ENCODE results near the gene PDGFRB. TPM values are rescaled to one million over a fixed set of nuclear protein-coding genes. Genes with fewer than 3 reads are reported as not detected.

Gene PDGFRB
- total RNA-seq, 1 experiment from 2014 or later: 0.34 TPM

DNA sequence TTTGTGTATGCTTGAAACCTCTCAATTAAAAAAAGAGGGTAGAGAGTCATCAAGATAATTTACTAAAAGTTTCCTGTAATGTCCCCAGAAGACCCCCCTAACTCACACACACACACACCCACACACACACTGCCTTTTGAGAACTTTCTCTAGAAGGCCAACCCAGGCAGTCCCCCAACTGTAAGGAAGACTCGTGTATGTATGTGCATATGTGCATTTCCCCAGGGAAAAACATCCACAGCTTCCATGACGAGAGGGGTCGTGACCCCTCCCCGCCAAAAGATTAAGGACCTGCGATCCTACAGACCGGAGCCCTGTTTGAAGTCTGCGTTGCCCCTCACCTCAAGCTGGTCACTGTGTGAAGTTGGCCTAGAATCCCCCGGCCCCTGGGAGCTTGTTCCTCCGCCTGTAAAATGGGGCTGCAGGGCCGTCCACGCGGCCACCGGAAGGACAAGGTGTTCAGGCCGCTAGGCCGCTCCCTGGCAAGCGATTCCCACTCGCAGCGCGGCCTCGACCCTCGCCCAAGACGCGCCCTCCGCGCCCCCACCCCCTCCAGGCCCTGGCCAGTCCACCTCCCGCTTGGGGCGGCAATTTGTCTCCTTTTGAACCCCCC is 10.5 kb upstream of the PDGFRB start:
- no TSS peak for BruUV-seq (replicated peaks)
- no peak for ATAC-seq
- ChIA-PET CTCF (interaction anchor here (1.3 kb wide), 1 partner anchor 9 kb away, joined by 4 read pairs; no protein-coding TSS in a partner anchor), RAD21 (ENCODE audit: low non-redundant PET in 1 of 2, low total read pairs in 2 of 2, uncharacterized antibody in 2 of 2, unreplicated experiment in 2 of 2) (no interaction called here), POLR2A (no interaction called here)
- intact Hi-C loops (cut with micrococcal nuclease): no loop called here
- H3K9ac ChIP-seq (ENCODE audit: low read length): no peak overlapping the region
- H3K4me3 ChIP-seq (replicated peaks in 1 of 2; ENCODE audit: low read depth in 1 of 2, low read length in 2 of 2): no peak overlapping the region
- no peaks in the 10 kb centered on the region for H3K9me2 ChIP-seq (ENCODE audit: insufficient read depth)
- no peaks in the 10 kb centered on the region for H3K79me2 ChIP-seq (ENCODE audit: insufficient read depth, low read length)
- no peaks in the 10 kb centered on the region for H4K20me1 ChIP-seq (ENCODE audit: insufficient read depth)
- H2AFZ ChIP-seq (ENCODE audit: low read depth, low read length, poor library complexity, severe bottlenecking): no peak overlapping the region
- H3K9me3 ChIP-seq (ENCODE audit: control insufficient read depth in 1 of 2, insufficient read depth in 1 of 2, low read depth in 1 of 2, low read length in 2 of 2): no peaks in the 10 kb centered on the region
- no peak overlapping the region for H3K27ac ChIP-seq (ENCODE audit: low read depth, low read length)
- TF ChIP-seq CBX3 (IDR thresholded peaks at IDR 0.05; ENCODE audit: low read depth) (no peak), CEBPB (IDR thresholded peaks at IDR 0.05; ENCODE audit: low read depth) (no peak)
- DNase-seq (ENCODE audit: low read depth, low spot score): no peak
- no peak overlapping the region for H3K4me2 ChIP-seq (ENCODE audit: low read length)
- H3K36me3 ChIP-seq (ENCODE audit: control insufficient read depth in 1 of 2, insufficient read depth in 2 of 2, low read length in 2 of 2): no peaks in the 10 kb centered on the region
- H3K4me1 ChIP-seq (ENCODE audit: control insufficient read depth in 1 of 2, insufficient read depth in 2 of 2, low read length in 2 of 2): peaks cover 3 to 15% of the 10 kb centered on the region in 2 experiments; a peak in 3 of 4 replicates
- peaks cover 9% of the 10 kb centered on the region for H3K27me3 ChIP-seq (ENCODE audit: insufficient read depth, low read length)

DNA sequence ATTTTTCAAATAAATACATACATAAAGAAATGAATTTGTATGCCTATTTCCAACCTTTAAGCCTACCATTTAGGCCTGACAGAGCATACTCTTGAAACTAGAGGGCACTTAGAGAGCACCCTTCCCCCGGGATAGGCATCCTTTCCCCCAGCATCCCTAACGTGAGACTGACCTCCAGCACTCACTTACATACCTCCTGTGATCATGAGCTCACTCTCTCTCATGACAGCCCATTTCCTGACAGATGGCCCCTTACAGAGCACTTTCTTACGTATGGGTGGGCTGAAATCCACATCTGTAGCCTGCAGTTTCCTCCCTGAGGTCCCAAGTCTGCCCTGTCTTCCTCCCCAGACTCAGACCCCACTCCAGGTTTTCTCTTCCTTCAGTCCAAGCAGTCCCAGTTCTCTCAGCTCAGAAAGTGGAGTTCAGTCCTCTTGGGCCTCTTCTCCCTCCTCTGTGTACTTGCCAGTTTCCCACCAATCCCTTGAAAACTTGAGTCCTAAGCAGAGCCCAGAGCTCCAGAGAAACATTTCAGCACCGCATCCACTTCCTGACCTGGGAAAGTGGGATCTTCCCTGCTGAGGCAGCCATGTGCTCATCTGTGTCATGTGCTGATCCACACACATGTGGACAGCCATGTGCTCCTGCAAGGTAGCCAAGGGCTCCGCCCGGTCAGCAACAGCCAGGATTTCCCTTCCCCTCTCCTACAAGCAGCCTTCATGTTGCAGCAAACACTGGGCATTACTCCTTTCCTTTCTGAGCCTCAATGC is 8.8 kb upstream of the PDGFRB start:
- no TSS peak for BruUV-seq (replicated peaks)

More for the DNA sequence above, 8.8 kb upstream of the PDGFRB start:
- H3K27me3 ChIP-seq (ENCODE audit: insufficient read depth, low read length): no peaks in the 10 kb centered on the region; the same call in 1 of the 2 replicates
- peak overlapping the region; percentile 48 for H2AFZ ChIP-seq (ENCODE audit: low read depth, low read length, poor library complexity, severe bottlenecking)
- H3K4me1 ChIP-seq (ENCODE audit: control insufficient read depth in 1 of 2, insufficient read depth in 2 of 2, low read length in 2 of 2): peaks cover 3 to 19% of the 10 kb centered on the region in 2 experiments; a peak in 3 of 4 replicates
- ChIA-PET RAD21 (ENCODE audit: low non-redundant PET in 1 of 2, low total read pairs in 2 of 2, uncharacterized antibody in 2 of 2, unreplicated experiment in 2 of 2) (no interaction called here), POLR2A (no interaction called here), CTCF (interaction anchor here (1.2 to 2.6 kb wide), 2 partner anchors 11 to 12 kb away, joined by 3 to 10 read pairs; no protein-coding TSS in a partner anchor)
- H3K9me3 ChIP-seq (ENCODE audit: control insufficient read depth in 1 of 2, insufficient read depth in 1 of 2, low read depth in 1 of 2, low read length in 2 of 2): no peaks in the 10 kb centered on the region
- H3K4me3 ChIP-seq (replicated peaks in 1 of 2; ENCODE audit: low read depth in 1 of 2, low read length in 2 of 2): no peak overlapping the region
- no peaks in the 10 kb centered on the region for H3K36me3 ChIP-seq (ENCODE audit: control insufficient read depth in 1 of 2, insufficient read depth in 2 of 2, low read length in 2 of 2)
- intact Hi-C loops (cut with micrococcal nuclease): no loop called here
- TF ChIP-seq POLR2A (IDR thresholded peaks at IDR 0.05; ENCODE audit: borderline replicate concordance, extremely low read depth, insufficient read depth, insufficient read length): no peak
- H3K79me2 ChIP-seq (ENCODE audit: insufficient read depth, low read length): no peaks in the 10 kb centered on the region
- no peaks in the 10 kb centered on the region for H4K20me1 ChIP-seq (ENCODE audit: insufficient read depth)
- H3K27ac ChIP-seq (ENCODE audit: low read depth, low read length): no peak overlapping the region
- ATAC-seq (no peak), DNase-seq (ENCODE audit: low read depth, low spot score) (no peak)
- H3K9ac ChIP-seq (ENCODE audit: low read length): 0 out of 2 replicates have a peak overlapping the region, but pooled peaks have one; percentile 13
- H3K9me2 ChIP-seq (ENCODE audit: insufficient read depth): no peaks in the 10 kb centered on the region
- H3K4me2 ChIP-seq (ENCODE audit: low read length): no peak overlapping the region

Measured in HCT116 (cell line).